ENCODE data around the gene BOK.

The BOK gene

DNA sequence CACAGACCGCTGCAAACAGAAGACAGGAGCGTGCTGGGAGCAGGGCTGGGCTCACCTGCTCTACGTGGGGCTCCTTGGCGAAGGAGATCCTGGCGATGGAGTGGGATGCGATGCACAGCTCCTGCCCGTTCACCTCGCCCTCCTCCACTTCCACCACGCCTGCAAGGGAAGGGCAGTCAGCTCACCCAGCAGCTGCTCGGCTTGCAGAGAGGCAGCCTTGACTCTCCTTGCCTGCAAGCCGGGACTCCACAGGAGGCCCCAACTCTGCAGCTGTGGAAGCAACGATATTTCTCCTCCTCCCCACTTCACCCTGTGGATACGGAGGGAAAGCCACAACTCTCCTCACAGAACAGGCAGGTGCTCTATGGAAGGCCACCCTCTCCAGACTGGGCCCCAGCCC is 43.3 kb downstream of the BOK start:
- DNase-seq (ENCODE audit: low read depth): no peak

DNA sequence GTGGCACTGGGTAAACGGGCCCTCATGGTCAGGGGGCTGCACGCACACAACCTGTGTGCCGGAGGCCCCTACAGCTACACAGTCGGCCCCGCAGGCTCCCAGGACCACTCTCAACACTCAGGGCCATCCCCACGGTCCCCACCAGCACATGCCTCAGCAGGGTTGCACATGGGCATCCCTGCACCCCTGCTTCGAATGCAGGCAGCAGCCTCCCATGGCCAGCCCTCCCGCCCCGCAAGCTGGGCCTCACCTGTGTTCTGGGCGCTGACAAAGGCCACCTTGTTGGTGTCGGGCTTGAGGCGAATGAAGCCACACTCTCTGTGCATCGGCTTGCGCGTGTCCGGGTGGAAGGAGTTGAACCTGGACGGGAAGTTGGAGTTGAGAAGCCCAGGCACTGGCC is 44.2 kb downstream of the BOK start:
- no peak for DNase-seq (ENCODE audit: low read depth)

- no peak for DNase-seq (ENCODE audit: low read depth)
These were observed 45.1 kb downstream of the BOK start for GRCh38 chr2:241603686-241604085.

DNA sequence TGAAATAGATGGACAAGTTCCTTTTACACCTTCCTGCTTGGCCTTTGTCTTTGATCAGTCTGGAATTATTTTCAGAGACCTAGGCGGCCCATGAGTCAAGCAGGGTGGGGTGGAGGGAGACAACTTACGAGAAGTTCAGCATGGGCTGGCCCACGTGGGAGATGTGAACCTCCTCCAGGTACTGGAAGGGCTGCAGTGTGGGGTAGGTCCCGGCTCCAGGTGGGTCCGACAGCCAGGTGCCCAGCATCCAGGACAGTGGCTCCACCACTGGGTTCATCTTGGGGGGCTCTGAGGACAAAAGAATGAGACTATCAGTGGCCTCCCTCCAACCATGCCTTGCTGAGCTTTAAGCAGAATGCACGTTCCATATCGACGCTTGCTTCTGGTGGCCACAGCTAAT is 47.6 kb downstream of the BOK start:
- no peak for DNase-seq (ENCODE audit: low read depth)

- DNase-seq (ENCODE audit: low read depth): no peak
These were observed 48.8 kb downstream of the BOK start for GRCh38 chr2:241607162-241607885.

GRCh38 chr2:241608881-241609280 is 50.3 kb downstream of the BOK start:
- no peak for DNase-seq (ENCODE audit: low read depth)

DNA sequence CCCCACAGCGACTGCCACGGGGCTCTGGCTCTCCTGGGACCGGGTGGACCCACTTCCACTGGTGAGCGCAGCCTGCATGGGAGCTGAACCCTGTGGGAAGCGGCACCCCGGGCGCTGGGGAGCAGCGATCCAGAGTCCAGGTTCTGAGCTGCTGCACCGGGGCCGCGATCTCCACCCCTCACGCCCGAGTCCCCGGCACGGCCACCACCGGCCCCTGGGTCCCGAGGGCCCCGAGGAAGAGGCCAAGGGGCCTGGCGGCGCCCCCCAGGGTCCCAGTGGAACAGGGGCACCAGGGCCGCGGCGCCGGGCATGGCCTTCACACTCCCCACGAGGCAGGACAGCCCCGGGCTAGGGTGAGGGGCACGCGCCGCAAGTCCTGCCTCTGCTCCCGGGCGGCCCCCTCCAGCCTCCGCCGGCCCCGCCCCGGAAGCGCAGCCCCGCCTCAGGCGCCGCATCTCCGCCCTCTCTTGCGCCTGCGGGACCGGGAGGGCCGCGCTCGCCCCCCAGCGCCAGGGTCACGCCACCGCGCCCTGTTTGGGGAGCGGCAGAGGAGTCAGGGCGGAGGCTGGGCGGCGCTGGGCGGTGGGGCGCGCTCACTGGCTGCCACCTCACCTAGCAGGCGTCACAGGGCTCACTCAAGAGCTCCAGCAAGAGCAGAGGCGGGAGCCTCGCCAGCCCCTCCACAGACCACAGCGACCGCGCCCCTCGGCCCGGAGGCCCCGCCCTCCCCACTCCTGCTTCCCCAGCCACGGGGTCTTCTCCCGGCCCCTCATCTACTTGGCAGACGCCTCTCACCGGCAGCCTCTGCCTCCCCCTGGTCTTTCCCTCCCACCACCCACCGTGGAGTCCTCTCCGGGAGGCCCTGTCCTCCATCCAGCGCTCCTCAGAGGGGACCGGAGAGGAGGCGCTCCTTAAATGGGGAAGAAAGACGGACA is 51.6 kb downstream of the BOK start:
- peak; percentile 82 for DNase-seq (ENCODE audit: low read depth)

GRCh38 chr2:241611062-241611461 is 52.5 kb downstream of the BOK start:
- no peak for DNase-seq (ENCODE audit: low read depth)

GRCh38 chr2:241612156-241613016 is 53.8 kb downstream of the BOK start:
- no peak for DNase-seq (ENCODE audit: low read depth)

DNA sequence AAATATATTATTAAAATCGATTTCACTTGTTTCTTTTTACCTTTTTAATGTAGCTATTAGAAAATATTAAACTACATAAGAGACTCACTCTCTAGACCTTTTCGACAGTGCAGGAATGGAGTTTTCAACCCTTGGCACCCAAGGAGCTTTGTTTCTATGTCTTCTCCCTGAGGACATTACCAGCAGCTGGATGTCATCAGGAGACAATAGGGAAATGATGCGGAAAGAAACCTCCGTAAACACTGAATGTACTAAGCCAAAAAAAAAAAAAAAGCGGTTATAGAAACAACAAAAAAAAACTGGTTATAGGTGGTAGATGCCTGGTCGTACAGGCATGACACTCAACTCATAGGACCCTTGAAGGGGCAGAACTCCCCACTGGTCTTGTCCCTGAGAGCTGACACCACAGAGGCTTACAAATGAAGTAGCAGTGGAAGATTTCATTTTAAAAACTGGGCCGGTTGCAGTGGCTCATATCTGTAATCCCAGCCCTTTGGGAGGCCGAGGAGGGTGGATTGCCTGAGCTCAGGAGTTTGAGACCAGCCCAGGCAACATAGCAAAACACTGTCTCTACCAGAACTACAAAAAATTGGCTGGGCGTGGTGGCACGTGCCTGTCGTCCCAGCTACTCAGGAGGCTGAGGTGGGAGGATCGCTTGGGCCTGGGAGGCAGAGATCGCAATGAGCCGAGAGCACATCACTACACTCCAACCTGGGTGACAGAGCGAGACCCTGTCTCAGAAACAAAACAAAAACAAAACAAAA is 54.7 kb downstream of the BOK start:
- DNase-seq (ENCODE audit: low read depth): no peak

- DNase-seq (ENCODE audit: low read depth): no peak
These were observed 56.5 kb downstream of the BOK start for GRCh38 chr2:241615041-241615440.

GRCh38 chr2:241615522-241616052 is 57.0 kb downstream of the BOK start:
- DNase-seq (ENCODE audit: low read depth): no peak

- no peak for DNase-seq (ENCODE audit: low read depth)
These were observed 57.9 kb downstream of the BOK start for GRCh38 chr2:241616168-241617125.

DNA sequence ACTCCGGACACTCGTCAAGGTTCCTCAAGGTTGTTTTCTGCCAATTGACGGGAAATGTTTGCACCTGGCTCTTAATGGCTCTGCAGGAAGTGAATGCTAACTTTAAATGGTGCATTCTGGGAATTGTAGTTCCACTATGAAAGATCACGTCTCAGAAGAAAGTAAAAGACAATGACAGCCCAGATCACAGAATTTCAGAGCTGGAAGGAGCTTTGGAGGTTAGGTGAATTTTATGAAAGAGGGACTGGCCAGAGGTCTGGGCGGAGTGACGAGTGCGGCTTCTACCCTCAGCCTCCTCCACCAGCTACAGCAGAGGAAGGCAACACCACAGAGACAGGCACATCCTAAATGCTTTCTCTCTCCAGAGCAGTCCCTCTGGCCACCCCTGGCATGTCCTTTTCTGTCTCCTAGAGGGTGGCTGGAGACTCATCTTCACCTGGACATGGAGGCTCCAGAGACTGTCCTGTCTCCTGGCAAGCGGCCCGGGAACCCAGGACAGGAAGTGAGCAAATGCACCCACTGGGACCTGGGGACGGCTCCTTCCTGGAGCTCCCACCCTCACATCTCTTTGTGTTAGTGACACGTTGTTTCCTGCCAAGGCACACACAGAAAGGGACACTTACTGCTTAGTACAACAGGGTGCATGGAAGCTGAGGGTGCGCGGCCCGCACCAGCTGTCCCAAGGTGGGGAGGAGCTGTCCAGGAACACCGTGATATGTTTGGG is 59.0 kb downstream of the BOK start:
- no peak for DNase-seq (ENCODE audit: low read depth)

- no peak for DNase-seq (ENCODE audit: low read depth)
These were observed 59.8 kb downstream of the BOK start for GRCh38 chr2:241618296-241618805.

GRCh38 chr2:241618829-241619228 is 60.3 kb downstream of the BOK start:
- DNase-seq (ENCODE audit: low read depth): no peak

- no peak for DNase-seq (ENCODE audit: low read depth)
These were observed 61.3 kb downstream of the BOK start for GRCh38 chr2:241619597-241620418.

- no peak for DNase-seq (ENCODE audit: low read depth)
These were observed 61.8 kb downstream of the BOK start for GRCh38 chr2:241620419-241620769.
